KBM-7 (cell line): Measurements from ENCODE around the gene TUB.

Experiments
- DNase-seq: peaks from one replicate; pipeline ENCODE4 v3.0.0-alpha.2; 2015
- in situ Hi-C: fragments of 300-500 bp; cut with MboI; formaldehyde crosslinking; loops from 2 replicates; pipeline ENCODE4 v1.14.3; 2020; ENCODE audit warnings: low sequenced_read_pairs, low pct_unique_long_range_greater_than_20kb, mixed read lengths

TUB gene

DNA sequence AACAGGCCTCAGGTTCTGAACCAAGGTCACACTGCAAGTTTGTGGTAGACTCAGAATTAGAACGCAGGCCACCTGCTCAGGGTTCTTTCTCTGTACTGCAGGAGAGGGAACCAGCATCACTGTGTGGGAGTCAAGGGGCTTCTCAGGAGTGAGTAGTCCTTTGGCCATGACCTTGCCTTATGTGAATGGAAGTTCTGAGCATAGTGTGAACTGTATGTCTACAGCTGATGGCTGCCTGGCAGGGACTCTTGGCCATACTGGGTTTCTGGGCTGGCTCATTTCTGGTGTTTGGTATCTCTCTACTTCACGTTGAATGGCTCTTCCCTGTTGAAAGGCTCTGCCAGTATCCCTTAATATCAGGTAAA, 40.1 kb upstream of the TUB start:
- DNase-seq: no peak
- in situ Hi-C loops: no loop called here

DNA sequence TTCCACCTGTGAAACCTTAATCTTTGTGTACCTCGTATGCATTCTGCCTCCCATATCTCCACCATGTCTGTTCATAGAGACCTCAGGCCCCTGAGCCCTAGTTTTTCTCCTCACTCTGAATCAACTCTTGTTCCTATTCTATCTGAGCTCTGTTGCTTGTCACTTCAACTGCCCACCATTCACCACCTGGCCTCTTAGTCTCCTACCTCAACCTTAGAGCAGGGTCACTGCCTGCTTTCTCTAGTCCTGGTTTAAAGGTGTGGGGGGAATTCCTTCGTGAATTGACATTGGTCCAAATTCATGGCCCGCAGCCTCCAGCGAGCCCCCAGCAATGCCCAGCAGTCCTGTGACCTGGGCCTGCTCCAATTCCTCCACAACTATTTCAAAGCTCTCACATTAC, 39.4 kb upstream of the TUB start:
- in situ Hi-C loops: no loop called here
- DNase-seq: no peak

DNA sequence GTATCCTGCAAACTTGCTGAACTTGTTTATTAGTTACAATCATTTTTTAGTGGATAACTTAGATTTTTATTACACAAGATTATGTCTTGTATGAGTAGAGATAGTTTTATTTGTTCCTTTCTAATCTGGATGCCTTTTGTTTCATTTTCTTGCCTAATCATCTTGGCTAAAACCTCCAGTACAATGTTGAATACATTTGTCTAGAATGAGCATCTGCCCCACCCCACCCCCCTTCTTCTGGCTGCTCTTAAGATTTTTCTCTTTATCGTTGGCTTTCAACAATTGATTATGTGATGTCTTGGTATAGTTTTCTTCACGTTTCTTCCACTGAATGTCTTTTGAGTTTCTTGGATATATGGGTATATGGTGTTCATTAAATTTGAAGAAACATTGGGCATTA, 37.3 kb upstream of the TUB start:
- in situ Hi-C loops: no loop called here
- DNase-seq: no peak

DNA sequence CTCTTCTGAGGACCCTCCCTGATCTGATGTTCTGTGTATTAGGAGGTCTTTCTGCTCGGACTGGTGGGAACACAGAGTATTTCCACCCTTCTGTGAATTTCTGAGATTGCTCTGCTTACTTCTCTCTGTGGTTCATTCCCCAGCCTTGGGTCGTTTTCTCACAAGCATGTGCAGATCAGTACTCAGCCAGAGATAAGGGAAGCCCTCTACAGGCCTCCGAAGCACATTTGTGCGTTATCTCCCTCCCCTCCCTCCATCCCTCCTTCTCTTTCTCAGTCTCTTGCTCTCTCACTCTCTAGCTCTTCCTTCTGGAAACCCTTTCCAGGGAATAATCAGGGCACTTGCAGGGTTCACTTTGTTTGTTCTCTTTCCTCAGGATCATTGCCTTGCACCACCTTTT, 35.2 kb upstream of the TUB start:
- in situ Hi-C loops: no loop called here
- DNase-seq: no peak

DNA sequence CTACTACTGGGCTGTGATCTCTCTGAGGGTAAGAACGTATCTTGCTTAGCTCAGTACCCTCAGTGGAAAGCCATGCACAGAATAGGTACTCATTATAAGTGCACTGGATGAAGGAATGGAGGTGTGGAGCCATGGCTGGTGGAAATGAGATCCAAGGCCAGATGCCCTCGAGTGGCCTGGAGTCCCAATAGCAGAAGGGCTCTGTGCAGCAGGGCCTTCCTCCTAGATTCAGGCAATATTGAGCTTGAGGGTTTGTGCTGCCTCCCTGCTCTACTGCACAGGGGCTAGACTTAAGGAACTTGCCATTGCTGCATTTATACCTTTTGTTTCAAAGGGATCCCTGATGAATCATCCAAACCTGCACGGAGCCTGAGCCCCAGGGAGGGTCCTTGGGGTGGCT, 33.6 kb upstream of the TUB start:
- in situ Hi-C loops: no loop called here
- DNase-seq: no peak

DNA sequence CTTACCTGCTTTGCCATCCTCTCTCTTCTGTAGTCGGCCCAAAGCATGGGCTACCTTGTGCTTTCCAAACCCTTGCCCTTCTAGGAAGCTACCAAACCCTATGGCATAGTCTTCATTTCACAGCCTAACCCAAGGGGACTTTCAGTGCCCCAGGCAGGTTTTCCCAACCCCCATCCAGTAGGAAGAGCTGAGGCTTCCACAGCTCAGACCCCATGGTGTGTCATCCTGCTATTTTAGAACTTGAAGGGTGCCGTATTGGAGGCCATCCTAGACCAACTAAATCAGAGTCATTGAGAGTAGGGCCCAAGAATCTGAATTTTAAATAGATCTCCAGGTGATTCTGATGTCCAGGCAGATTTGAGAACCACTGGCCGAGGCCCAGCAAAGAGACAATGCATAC, 31.9 kb upstream of the TUB start:
- in situ Hi-C loops: no loop called here
- DNase-seq: no peak

DNA sequence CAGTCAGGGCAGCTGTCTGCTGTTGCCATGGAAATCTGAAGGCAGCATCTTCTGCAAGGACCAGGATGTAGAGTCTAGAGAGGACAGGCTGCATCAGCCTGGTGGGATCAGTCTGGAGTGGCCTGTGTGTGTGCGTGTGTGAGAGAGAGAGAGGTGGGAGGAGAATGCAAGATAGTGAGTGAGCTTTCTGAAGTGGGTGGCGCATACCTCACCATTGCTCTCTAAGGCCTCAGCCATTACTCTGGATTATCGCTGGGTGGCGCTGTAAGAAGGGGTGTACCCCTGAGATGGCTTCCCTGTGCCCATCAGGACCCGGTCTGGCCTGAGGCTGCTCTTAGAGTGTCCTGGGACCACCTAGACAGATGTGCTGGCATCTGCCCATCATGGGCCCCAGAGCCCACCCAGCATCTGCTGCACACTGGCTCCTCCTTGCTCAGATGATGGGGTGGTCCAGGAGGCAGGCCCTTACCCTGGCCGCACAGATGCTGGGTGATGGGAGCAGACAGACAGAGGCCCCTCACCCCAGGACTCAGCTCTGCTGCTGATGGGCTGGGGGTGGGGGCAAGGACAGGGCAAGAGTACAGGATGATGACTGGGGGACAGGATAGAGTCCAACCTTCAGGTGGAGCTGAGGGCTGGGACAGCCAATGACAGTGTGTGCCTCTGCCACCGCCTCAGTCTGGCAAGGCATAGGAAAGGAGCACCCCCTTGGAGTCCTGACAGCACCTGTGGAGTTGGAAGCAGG, 25.7 kb upstream of the TUB start:
- in situ Hi-C loops: no loop called here

DNA sequence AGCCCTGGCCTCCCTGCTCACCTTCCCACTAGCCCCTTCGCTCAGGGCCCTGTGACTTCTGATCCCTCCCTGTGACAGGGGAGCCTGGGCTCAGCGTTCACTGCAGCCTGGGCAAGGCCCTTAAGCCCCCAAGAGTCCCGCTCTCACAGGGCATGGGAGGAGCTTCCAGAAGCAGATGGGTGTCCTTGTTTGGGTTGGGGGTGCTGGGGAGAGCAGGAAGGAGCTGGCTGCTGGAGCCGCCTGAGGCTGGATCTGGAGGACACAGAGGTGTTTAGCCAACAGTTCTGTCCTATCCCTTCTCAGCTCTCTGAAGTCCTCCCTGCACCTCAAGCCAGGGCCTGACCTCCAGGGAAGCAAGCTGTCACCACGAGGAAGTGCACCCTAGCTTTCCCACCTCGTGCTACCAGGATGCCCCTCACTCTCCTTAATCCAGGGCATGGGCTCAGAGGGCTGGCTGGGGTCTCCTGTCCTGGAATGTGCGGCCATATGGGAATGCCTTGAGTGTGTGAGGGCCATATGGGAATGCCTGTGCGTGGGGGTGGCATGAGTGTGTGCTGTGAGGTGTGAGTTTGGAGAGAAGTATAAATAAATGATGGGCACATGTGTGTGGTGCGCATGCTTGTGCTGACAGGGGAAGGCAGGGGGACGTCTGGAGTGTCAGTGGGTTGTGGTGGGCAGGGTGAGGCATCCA, 25.0 kb upstream of the TUB start:
- in situ Hi-C loops: no loop called here
- no peak for DNase-seq

More for the DNA sequence above, 25.7 kb upstream of the TUB start:
- DNase-seq: no peak

DNA sequence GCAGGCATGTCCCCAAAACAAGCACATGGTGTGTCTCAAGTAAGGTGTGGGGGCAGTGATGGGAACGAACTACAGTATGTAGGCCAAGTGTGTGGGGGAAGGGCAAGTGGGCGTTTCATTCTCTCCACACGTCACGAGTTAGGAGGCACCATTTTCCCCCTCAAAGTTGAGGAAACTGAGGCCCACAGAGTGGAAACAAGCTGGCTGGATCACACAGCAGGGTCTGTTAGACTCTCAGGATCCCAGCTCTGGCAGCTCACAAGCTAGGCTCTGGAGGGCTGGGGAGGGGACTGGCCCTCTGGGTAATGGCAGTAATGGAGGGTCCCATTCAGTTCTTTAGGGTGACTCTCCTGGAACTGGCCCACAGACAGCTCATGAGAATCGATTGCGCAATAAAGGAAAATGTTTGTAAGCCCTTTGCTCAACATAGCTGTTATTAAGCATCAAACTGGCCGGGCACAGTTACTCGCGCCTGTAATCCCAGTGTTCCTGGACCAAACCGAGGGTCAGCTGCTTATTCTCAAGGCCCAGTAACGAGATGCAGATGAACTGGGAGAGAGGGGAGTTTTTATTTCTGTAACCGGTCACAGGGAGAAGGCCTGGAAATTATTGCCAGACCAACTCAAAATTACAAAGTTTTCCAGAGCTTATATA, 24.1 kb upstream of the TUB start:
- no peak for DNase-seq
- in situ Hi-C loops: no loop called here

DNA sequence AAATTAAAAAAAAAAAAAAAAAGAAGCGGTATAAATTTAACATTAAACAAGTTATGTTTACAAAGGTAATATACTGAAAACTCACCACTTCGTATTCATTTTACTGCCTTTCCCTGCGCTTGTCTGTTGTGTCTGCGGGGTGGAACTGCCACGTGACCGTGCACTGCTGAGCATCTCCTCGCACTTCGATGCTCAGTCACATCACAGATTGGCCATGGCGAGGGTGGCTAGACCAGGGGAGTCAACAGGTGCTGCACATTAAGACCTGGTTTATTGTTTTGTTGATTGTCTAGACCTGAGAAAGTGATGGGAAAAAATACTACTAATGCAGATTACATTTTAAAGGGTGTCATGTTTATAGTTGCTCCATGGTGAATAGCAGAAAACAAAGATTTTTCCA, 22.8 kb upstream of the TUB start:
- in situ Hi-C loops: no loop called here
- DNase-seq: no peak

DNA sequence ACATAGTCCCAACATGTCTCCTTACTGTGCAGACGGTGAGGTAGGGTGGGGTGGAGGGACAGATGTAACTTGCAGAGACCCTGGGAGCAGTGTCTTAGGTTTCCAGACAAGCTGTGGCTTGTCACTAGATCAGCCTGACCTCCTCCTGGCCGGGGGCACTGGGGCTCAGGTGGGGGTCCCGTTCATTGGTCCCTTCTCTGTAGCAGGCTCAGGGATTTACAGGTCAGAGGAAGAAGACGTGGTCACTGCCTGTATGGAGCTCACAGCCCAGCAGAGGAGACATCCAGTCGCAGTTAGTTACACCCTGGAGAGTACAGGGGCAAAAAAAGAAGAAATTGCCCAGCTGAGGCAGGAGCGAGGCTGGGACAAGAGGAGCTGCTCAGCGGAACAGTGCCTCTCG, 22.0 kb upstream of the TUB start:
- in situ Hi-C loops: no loop called here

DNA sequence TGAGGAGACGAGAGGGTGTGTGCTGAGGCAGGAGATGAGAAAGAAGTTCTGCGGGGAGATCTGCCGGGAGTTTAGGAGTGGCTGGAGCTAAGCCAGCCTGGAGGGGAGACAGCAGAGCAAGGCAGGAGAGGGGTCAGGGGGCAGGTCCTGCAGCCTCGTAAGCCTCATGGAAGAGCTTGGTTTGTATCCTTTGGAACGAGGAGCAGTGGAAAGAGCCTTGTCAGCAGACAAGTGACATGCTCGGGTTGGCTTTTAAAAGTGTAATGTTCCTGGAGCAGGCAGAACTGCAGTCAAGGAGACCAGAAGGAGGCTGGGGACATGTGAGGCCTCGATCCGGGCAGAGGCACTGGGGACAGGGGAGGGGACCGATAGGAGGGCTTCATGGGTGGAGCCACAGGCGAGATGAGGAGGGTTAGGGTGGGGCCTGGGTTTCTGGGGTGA, 21.4 kb upstream of the TUB start:
- in situ Hi-C loops: no loop called here

More for the DNA sequence above, 22.0 kb upstream of the TUB start:
- no peak for DNase-seq

DNA sequence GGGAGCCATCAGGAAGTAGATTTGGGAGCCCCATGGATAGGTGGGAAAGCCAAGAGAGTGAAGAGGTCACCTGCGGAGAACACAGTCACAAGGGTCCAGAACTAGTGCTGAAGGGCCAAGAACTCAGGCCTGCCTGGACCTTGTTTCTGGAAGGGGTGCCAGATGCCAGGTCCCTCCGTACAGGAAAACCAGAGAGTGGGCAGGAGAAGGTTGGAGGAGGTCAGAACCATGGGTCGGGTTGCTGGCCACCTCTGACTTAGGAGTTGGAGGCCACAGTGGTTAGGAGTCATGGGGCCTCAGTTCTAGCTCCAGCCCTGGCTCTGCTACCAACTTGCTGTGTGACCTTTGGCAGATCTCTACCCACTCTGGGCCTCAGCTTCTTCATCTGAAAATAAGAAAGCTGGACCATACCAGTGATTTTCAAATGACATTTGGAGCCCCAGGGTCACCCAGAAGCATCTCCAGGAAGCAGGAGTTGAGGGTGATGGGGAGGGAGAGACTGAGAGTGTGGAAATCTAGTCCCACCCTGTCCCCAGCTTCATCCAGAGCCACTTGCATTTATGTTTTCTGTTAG, 20.8 kb upstream of the TUB start:
- DNase-seq: no peak
- in situ Hi-C loops: no loop called here

More for the DNA sequence above, 21.4 kb upstream of the TUB start:
- no peak for DNase-seq

DNA sequence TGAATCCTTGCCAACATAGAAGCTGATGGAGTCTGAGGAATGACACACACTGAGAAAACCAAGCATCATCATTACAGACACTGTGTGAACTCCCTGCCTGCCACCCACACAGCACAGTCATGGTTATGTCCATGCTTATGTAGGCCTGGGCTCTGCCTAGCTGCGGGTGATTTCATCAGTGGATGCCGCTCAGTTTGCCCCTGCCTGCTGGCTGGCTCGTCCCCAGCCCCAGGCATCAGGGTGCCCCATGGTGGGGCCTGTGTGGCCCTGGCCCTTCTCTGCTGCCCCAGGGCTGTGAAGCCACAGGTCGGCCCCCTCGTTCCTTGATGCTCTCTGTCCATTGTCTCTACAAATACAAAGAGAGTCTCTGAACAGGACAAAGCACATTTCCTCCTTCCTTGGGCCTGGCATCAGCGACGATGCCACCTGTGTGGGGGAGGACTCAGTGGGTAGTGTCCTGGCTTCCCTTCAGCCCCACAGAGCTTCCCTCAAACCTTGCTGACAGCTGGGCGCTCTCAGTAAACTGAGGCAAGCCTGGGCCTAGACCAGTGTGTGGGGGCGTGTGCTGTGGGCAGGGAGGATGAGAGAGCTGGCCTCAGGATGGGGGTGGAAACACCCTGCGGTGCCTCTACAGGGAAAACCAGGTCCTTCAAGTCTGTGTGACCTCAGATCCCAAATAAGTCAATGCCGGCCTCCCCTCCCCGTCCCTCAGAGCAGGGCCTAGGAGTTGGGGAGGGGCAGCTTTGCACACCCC, 20.0 kb upstream of the TUB start:
- in situ Hi-C loops: no loop called here

DNA sequence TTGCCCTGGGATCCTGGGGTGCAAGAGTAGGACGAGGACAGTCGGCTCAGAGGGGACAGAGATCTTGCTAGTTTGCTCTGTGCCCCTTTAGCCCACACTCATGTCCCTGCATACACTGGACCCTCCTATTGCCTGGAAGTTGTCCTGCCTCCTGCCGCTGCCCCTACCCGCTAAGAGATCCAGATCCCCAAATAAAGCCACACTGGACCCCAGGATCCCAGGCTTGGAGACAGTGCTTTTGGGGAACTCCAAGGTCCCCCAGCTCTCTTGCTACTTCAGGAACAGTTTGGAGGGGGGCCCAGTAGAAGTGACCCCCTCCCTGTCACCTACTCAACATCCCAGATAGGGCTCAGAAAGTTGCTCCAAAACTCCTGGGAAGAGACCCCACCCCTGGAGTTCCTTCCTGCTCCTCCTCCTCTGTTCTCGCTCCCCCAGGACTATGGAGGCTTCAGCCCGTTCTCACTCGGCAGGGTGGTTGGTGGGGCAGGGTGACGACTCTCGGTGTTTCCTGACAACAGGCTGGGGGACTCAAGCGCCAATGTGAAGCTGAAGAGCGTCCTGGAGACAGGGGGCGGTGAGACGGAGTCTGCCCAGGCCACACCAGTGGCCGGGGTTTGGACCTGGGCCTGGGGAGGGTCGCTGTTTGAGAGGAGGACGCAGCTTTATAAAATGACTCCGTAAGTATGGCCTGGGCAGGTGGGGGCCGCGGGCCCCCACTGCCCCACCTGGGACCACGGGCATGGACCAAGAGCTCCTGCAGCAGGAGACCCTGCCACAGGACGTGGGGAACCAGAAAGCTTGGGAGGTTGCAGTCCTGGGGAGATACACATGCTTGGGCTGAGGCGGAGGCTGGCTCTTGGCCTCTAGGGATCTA, 19.2 kb upstream of the TUB start:
- in situ Hi-C loops: no loop called here

More for the DNA sequence above, 20.0 kb upstream of the TUB start:
- no peak for DNase-seq

DNA sequence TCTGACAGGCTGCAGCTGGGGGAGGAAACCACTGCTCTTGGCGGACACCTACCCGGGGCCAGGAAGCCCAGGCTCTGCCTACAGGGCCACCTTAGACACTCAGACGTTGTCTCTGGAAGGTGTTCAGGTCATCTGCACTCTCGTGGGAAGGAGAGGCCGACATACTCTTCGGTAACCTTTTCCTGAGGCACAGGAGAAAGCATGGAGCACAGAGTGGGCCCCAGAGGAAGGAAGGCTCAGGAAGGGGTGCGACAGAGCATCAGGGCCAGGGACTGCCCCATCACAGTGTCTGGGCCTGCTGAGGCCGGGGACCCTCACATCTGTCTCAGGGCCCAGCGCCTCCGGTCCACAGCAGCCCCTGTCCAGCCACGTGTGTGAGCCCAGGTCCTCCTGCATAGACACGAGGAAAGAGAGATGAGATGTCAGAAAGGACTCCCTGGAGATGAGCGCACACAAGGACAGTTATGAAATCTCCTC, 18.2 kb upstream of the TUB start:
- in situ Hi-C loops: no loop called here

More for the DNA sequence above, 19.2 kb upstream of the TUB start:
- no peak for DNase-seq

DNA sequence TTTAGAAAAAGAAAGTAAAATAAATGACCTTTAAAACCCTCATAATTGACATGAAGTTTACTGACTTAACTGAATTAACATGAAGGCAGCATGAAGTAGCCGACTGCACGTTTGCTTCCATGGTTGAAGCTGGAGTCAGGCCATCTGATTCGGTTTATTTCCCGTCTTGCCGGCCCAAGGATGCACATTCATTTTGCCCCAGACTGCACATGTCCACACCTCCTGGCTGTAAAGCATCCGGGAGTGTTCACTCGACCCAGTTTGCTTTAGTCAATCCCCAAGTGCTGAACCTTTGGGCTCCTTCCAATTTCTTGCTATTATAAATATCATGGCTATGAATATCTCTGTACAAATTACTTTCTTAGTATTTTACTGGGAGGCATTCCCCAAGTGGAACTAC, 17.7 kb upstream of the TUB start:
- in situ Hi-C loops: no loop called here
- no peak for DNase-seq

More for the DNA sequence above, 18.2 kb upstream of the TUB start:
- no peak for DNase-seq

DNA sequence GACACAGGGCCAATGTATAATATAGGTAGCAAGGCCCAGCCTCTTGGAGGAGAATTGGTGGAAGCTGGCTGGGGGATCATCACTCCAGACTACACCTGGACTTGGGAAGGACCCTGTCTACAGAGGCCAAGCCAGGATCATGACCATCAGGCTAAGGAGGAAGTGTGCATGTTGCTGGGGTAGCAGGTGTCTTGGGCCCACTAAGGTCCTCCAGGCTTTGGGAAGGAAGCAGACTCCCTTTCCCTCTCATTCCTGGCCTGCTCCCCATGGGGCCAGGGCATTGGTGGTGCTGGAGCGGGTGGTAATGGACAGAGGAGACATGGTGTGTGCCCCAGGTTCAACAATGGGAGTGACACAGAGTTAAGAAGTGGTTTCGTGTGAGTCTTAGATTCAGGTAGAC, 16.0 kb upstream of the TUB start:
- in situ Hi-C loops: no loop called here
- DNase-seq: no peak
